HepG2 (cell line): ENCODE data around the gene OR6S1. TPM values are rescaled to one million over a fixed set of nuclear protein-coding genes. Genes with fewer than 3 reads are reported as not detected.

ENCODE experiments used
- ARID3A ChIP-seq: IDR thresholded peaks from 2 replicates; pipeline ENCODE4 v1.6.1; 2012; ENCODE audit warnings: low read depth, low read length, improper control_type of control experiment
- CAMTA2 ChIP-seq: sonication (generic); formaldehyde crosslinking; IDR thresholded peaks from 2 replicates; pipeline ENCODE4 v1.4.0; 2020; ENCODE audit warnings: mild to moderate bottlenecking, missing genetic modification reagents, borderline replicate concordance
- DR1 ChIP-seq: sonication (generic); formaldehyde crosslinking; IDR thresholded peaks from 2 replicates; pipeline ENCODE4 v1.8.0; 2021; ENCODE audit warnings: mild to moderate bottlenecking, missing genetic modification reagents, inconsistent platforms
- FOXP1 ChIP-seq, 2 experiments: fragments of 450-650 bp in 1 of 2; IDR thresholded peaks; 2 replicates each; pipeline ENCODE4 v1.6.1; 2017 to 2018; ENCODE audit warnings: antibody characterized with exemption in 1 of 2
- GZF1 ChIP-seq: sonication (generic); formaldehyde crosslinking; IDR thresholded peaks from 2 replicates; pipeline ENCODE4 v1.5.1; 2020; ENCODE audit warnings: mild to moderate bottlenecking, missing genetic modification reagents
- HOXA3 ChIP-seq: sonication (generic); formaldehyde crosslinking; IDR thresholded peaks from 2 replicates; pipeline ENCODE4 v1.5.0; 2020; ENCODE audit warnings: missing genetic modification reagents
- JUN ChIP-seq: sonication (generic); formaldehyde crosslinking; IDR thresholded peaks from 2 replicates; pipeline ENCODE4 v1.4.0; 2020; ENCODE audit warnings: mild to moderate bottlenecking, missing genetic modification reagents
- KDM5B ChIP-seq: sonication (generic); formaldehyde crosslinking; IDR thresholded peaks from 2 replicates; pipeline ENCODE4 v1.4.0; 2020; ENCODE audit warnings: missing genetic modification reagents, mild to moderate bottlenecking, borderline replicate concordance
- MATR3 ChIP-seq: sonication (generic); formaldehyde crosslinking; IDR thresholded peaks from 2 replicates; pipeline ENCODE4 v1.4.0; 2020; ENCODE audit warnings: missing genetic modification reagents
- MAZ ChIP-seq, 2 experiments: sonication (generic) in 1 of 2; formaldehyde crosslinking in 1 of 2; IDR thresholded peaks; 2 replicates each; pipeline versions ENCODE4 v1.5.0 to v1.6.1; 2012 to 2020; ENCODE audit warnings: low read depth in 2 of 2, mild to moderate bottlenecking in 2 of 2, borderline replicate concordance in 1 of 2, improper control_type of control experiment in 1 of 2, low read length in 1 of 2, missing genetic modification reagents in 1 of 2, moderate library complexity in 1 of 2
- MIER2 ChIP-seq: IDR thresholded peaks from 2 replicates; pipeline ENCODE4 v1.6.1; 2016; ENCODE audit warnings: missing biosample characterization, missing genetic modification reagents
- MIXL1 ChIP-seq: IDR thresholded peaks from 2 replicates; pipeline ENCODE4 v1.6.1; 2016
- MTF1 ChIP-seq: sonication (generic); formaldehyde crosslinking; IDR thresholded peaks from 2 replicates; pipeline ENCODE4 v1.5.0; 2020; ENCODE audit warnings: missing genetic modification reagents
- NR2F1 ChIP-seq, 2 experiments: fragments of 450-650 bp in 1 of 2; formaldehyde crosslinking in 1 of 2; IDR thresholded peaks; 2 replicates each; pipeline versions ENCODE4 v1.5.0 to v1.6.1; 2016 to 2020; ENCODE audit warnings: mild to moderate bottlenecking in 1 of 2, missing compliant biosample characterization in 1 of 2, missing genetic modification reagents in 1 of 2, moderate library complexity in 1 of 2
- NR3C1 ChIP-seq: sonication (generic); formaldehyde crosslinking; IDR thresholded peaks from 2 replicates; pipeline ENCODE4 v1.4.0; 2020; ENCODE audit warnings: missing genetic modification reagents
- PCBP2 ChIP-seq: fragments of 200-400 bp; formaldehyde crosslinking; optimal IDR thresholded peaks from 2 replicates; pipeline ENCODE3; 2018; ENCODE audit warnings: low read length, low read depth; ENCODE audit not compliant: poor library complexity, severe bottlenecking
- SAP130 ChIP-seq: IDR thresholded peaks from 2 replicates; pipeline ENCODE4 v1.6.1; 2016; ENCODE audit warnings: low read depth
- TOPORS ChIP-seq: sonication (generic); formaldehyde crosslinking; IDR thresholded peaks from 2 replicates; pipeline ENCODE4 v1.8.0; 2023; ENCODE audit warnings: mild to moderate bottlenecking, missing genetic modification reagents
- ZBTB21 ChIP-seq: sonication (generic); formaldehyde crosslinking; IDR thresholded peaks from 2 replicates; pipeline ENCODE4 v1.4.0; 2020; ENCODE audit warnings: missing genetic modification reagents
- ZNF143 ChIP-seq: sonication (generic); formaldehyde crosslinking; IDR thresholded peaks from 2 replicates; pipeline ENCODE4 v1.4.0; 2020; ENCODE audit warnings: missing genetic modification reagents
- ZNF331 ChIP-seq: sonication (generic); formaldehyde crosslinking; IDR thresholded peaks from 2 replicates; pipeline ENCODE4 v1.4.0; 2020; ENCODE audit warnings: missing genetic modification reagents
- ZNF441 ChIP-seq: sonication (generic); formaldehyde crosslinking; IDR thresholded peaks from 2 replicates; pipeline ENCODE4 v1.7.0; 2021; ENCODE audit warnings: missing genetic modification reagents, borderline replicate concordance
- ZNF510 ChIP-seq: sonication (generic); formaldehyde crosslinking; IDR thresholded peaks from 2 replicates; pipeline ENCODE4 v1.4.0; 2020; ENCODE audit warnings: low read depth, mild to moderate bottlenecking, missing genetic modification reagents
- polyA plus RNA-seq, 8 experiments: library from polyadenylated mRNA; depleted of rRNA in 3 of 8; stranded (reverse) in 7 of 8; unstranded in 1 of 8; fragments of >200 nt; fragmentation: Illumina TruSeq in 4 of 8; extraction: Trizol in 4 of 8; gene quantifications; 2 replicates each; pipeline versions ENCODE4 v1.2.1 to v1.2.3, GENCODE V29; 2011 to 2016; ENCODE audit warnings: low read depth in 4 of 8, missing spikeins in 1 of 8, mixed read lengths in 1 of 8; ENCODE audit not compliant: insufficient read depth in 1 of 8
- total RNA-seq, 5 experiments: library from RNA; depleted of rRNA; stranded (reverse); fragments of >200 nt; fragmentation: Illumina TruSeq; extraction: Trizol; gene quantifications; 2 replicates each; pipeline ENCODE4 v1.2.3, GENCODE V29; 2016; ENCODE audit warnings: low read depth in 1 of 5
- TF ChIP-seq, protein P1 (sequence below): sonication (generic); formaldehyde crosslinking; IDR thresholded peaks from 2 replicates; pipeline ENCODE4 v1.4.0; 2020; ENCODE audit warnings: missing genetic modification reagents
- TF ChIP-seq, protein P2 (sequence below): sonication (generic); formaldehyde crosslinking; IDR thresholded peaks from 2 replicates; pipeline ENCODE4 v1.8.1; 2022; ENCODE audit warnings: low read depth, mild to moderate bottlenecking, missing genetic modification reagents

Gene OR6S1
- total and polyA plus RNA-seq, 2 of the 13 experiments (the other 11 are each of a cell fraction or from before 2014, with no cell fraction given): 0.09 TPM; not detected in 1

DNA sequence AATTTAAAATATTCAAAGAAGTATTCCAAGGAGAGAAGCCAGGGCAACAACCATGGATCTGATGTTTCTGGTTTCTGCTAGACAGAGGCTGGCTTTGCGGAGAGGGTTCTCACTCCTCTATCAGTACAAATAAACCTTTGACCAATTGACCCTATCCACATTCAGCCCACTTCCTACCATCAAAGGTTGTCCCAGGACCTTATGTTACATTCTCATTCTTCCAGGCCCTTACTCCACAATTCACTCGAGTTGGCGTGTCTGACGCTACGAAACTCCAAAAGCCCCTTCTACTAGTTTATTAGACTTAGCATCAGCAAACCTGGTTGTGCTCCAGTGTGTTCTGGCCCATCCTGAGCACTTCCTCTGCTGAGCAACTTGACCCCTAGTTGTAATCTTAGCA, 25.5 kb downstream of the OR6S1 start (continued):
- TF ChIP-seq NR3C1 (no peak), PCBP2 (no peak), JUN (CRISPR knock-in tag) (no peak), ZNF331 (CRISPR knock-in tag) (peak; percentile 45; the same call in 1 of the 2 replicates), ZNF510 (no peak), ZNF143 (CRISPR knock-in tag) (no peak), TOPORS (CRISPR knock-in tag) (no peak), MAZ (IDR thresholded peaks at IDR 0.05; ENCODE audit: borderline replicate concordance, low read depth, low read length) (no peak), MAZ (CRISPR knock-in tag; IDR thresholded peaks at IDR 0.05; ENCODE audit: low read depth) (no peak), ZNF441 (CRISPR knock-in tag) (0 out of 2 replicates have a peak, but pooled peaks have one; percentile 37), HOXA3 (peak; percentile 49; the same call in 1 of the 2 replicates), MATR3 (CRISPR knock-in tag) (no peak), NR2F1 (CRISPR knock-in tag; IDR thresholded peaks at IDR 0.05) (peak in 1 of 2 experiments; percentile 30; a peak in 1 of 4 replicates), GZF1 (no peak), MTF1 (CRISPR knock-in tag) (no peak), ZBTB21 (no peak), MIER2 (CRISPR knock-in tag) (0 out of 2 replicates have a peak, but pooled peaks have one; percentile 33), MIXL1 (no peak), SAP130 (peak; percentile 65), DR1 (CRISPR knock-in tag) (no peak), CAMTA2 (CRISPR knock-in tag) (no peak), ARID3A (0 out of 2 replicates have a peak, but pooled peaks have one; percentile 35), FOXP1 (IDR thresholded peaks at IDR 0.05) (no peak), FOXP1 (CRISPR knock-in tag; IDR thresholded peaks at IDR 0.05) (no peak), KDM5B (CRISPR knock-in tag) (no peak)
- TF ChIP-seq, protein P1, sequence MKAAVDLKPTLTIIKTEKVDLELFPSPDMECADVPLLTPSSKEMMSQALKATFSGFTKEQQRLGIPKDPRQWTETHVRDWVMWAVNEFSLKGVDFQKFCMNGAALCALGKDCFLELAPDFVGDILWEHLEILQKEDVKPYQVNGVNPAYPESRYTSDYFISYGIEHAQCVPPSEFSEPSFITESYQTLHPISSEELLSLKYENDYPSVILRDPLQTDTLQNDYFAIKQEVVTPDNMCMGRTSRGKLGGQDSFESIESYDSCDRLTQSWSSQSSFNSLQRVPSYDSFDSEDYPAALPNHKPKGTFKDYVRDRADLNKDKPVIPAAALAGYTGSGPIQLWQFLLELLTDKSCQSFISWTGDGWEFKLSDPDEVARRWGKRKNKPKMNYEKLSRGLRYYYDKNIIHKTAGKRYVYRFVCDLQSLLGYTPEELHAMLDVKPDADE (CRISPR knock-in tag): no peak
- TF ChIP-seq, protein P2, sequence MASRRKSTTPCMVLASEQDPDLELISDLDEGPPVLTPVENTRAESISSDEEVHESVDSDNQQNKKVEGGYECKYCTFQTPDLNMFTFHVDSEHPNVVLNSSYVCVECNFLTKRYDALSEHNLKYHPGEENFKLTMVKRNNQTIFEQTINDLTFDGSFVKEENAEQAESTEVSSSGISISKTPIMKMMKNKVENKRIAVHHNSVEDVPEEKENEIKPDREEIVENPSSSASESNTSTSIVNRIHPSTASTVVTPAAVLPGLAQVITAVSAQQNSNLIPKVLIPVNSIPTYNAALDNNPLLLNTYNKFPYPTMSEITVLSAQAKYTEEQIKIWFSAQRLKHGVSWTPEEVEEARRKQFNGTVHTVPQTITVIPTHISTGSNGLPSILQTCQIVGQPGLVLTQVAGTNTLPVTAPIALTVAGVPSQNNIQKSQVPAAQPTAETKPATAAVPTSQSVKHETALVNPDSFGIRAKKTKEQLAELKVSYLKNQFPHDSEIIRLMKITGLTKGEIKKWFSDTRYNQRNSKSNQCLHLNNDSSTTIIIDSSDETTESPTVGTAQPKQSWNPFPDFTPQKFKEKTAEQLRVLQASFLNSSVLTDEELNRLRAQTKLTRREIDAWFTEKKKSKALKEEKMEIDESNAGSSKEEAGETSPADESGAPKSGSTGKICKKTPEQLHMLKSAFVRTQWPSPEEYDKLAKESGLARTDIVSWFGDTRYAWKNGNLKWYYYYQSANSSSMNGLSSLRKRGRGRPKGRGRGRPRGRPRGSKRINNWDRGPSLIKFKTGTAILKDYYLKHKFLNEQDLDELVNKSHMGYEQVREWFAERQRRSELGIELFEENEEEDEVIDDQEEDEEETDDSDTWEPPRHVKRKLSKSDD (CRISPR knock-in tag): no peak
